Panc1 (cell line): ENCODE data around the gene DOCK4. TPM values are rescaled to one million over a fixed set of nuclear protein-coding genes. Genes with fewer than 3 reads are reported as not detected.

Experiments
- ATAC-seq: fragments of 200-7000 bp; cut with Tn5 transposase; 2 replicates; pipeline ENCODE4 v1.9.1; 2020; ENCODE audit warnings: mild to moderate bottlenecking, moderate library complexity
- BruUV-seq: library from RNA; stranded (reverse); fragments of 400-500 nt; replicated peaks from 2 replicates; lab custom pipeline; 2021; lab: Mats Ljungman, UMichigan
- CTCF ChIA-PET: fragments of 300-600 bp; sonication (Branson Sonifier 250); formaldehyde crosslinking; loops from one replicate; lab custom pipeline; 2022; ENCODE audit warnings: antibody characterized with exemption; lab: Charles Lee
- POLR2A ChIA-PET: fragments of 300-600 bp; sonication (Branson Sonifier 250); formaldehyde crosslinking; loops from one replicate; lab custom pipeline; 2022; ENCODE audit warnings: antibody characterized with exemption; lab: Charles Lee
- DNase-seq: peaks from one replicate; pipeline ENCODE4 v3.0.0-alpha.2; 2010; ENCODE audit warnings: low read depth, low spot score
- H3K27ac ChIP-seq: 2 replicates; pipeline ENCODE4 v1.5.1; 2011; ENCODE audit warnings: mild to moderate bottlenecking, low read length, inconsistent platforms
- H3K27me3 ChIP-seq: fragments of 200-500 bp; sonication (Bioruptor generic); 2 replicates; pipeline ENCODE4 v1.6.0; 2014; ENCODE audit warnings: low read length, inconsistent platforms; ENCODE audit not compliant: control insufficient read depth, insufficient read depth
- H3K36me3 ChIP-seq: fragments of 200-500 bp; sonication (Bioruptor generic); 2 replicates; pipeline ENCODE4 v1.5.1; 2014; ENCODE audit warnings: inconsistent platforms, mild to moderate bottlenecking, low read length, moderate library complexity; ENCODE audit not compliant: control insufficient read depth, insufficient read depth
- H3K4me1 ChIP-seq: 2 replicates; pipeline ENCODE4 v1.5.1; 2011; ENCODE audit warnings: inconsistent platforms, mild to moderate bottlenecking, low read length, moderate library complexity; ENCODE audit not compliant: control insufficient read depth, insufficient read depth
- H3K4me3 ChIP-seq, 2 experiments: 2 replicates each; pipeline ENCODE4 v1.5.1; 2011 to 2012; ENCODE audit warnings: low read depth in 2 of 2, low read length in 2 of 2, mild to moderate bottlenecking in 2 of 2, inconsistent platforms in 1 of 2, moderate library complexity in 1 of 2
- H3K9me3 ChIP-seq: fragments of 200-500 bp; sonication (Bioruptor generic); 2 replicates; pipeline ENCODE4 v1.5.1; 2014; ENCODE audit warnings: low read depth, mild to moderate bottlenecking, inconsistent platforms, low read length, moderate library complexity; ENCODE audit not compliant: control insufficient read depth, insufficient read depth
- CTCF ChIP-seq: fragments of 450-650 bp; IDR thresholded peaks from 2 replicates; pipeline ENCODE4 v1.5.1; 2017; ENCODE audit warnings: mild to moderate bottlenecking
- POLR2AphosphoS5 ChIP-seq: IDR thresholded peaks from 2 replicates; pipeline ENCODE4 v1.6.1; 2012; ENCODE audit warnings: mild to moderate bottlenecking, low read depth, low read length, moderate library complexity
- REST ChIP-seq, 2 experiments: IDR thresholded peaks; 2 replicates each; pipeline ENCODE4 v1.6.1; 2011 to 2012; ENCODE audit warnings: low read depth in 2 of 2, control low read depth in 1 of 2, low read length in 1 of 2, mild to moderate bottlenecking in 1 of 2, moderate library complexity in 1 of 2; ENCODE audit not compliant: insufficient read depth in 1 of 2
- SIN3A ChIP-seq: IDR thresholded peaks from 2 replicates; pipeline ENCODE4 v1.6.1; 2012; ENCODE audit warnings: low read depth, mild to moderate bottlenecking, low read length, moderate library complexity, borderline replicate concordance; ENCODE audit not compliant: insufficient read depth
- TCF7L2 ChIP-seq: IDR thresholded peaks from 2 replicates; pipeline ENCODE4 v1.6.1; 2011; ENCODE audit warnings: mild to moderate bottlenecking, low read depth, low read length, inconsistent platforms
- in situ Hi-C: cut with HindIII; loops from 2 replicates; pipeline ENCODE4 v1.10.0; 2016; ENCODE audit warnings: low sequenced_read_pairs, low pct_unique_long_range_greater_than_20kb
- intact Hi-C: fragments of 100-400 bp; cut with micrococcal nuclease; formaldehyde crosslinking; loops from one replicate; pipeline ENCODE4 v1.10.0; 2022; ENCODE audit not compliant: unreplicated experiment
- total RNA-seq: library from RNA; stranded (reverse); gene quantifications from one replicate; pipeline ENCODE4 v1.2.1, GENCODE V29; 2021; ENCODE audit not compliant: unreplicated experiment

DOCK4 gene
- total RNA-seq, 1 experiment from 2014 or later: 10.8 TPM

GRCh38 chr7:112036071-112036470 lies 170.1 kb downstream of the DOCK4 start:
- Histone ChIP-seq H3K4me1 (no peaks in the 10 kb centered on the region), H3K4me3 (no peak overlapping the region), H3K27ac (no peak overlapping the region), H3K36me3 (no peaks in the 10 kb centered on the region), H3K9me3 (no peaks in the 10 kb centered on the region), H3K27me3 (no peaks in the 10 kb centered on the region)
- ChIA-PET POLR2A (no interaction called here), CTCF (no interaction called here)
- BruUV-seq: no TSS peak
- TF ChIP-seq REST (IDR thresholded peaks at IDR 0.05; ENCODE audit: insufficient read depth in 1 of 2, low read depth in 2 of 2, low read length in 1 of 2) (no peak), CTCF (no peak), TCF7L2 (no peak), POLR2AphosphoS5 (no peak), SIN3A (no peak)
- DNase-seq (no peak), ATAC-seq (no peak)
- intact Hi-C loops: no loop called here
- in situ Hi-C loops: no loop called here

GRCh38 chr7:112031689-112032088 lies 174.5 kb downstream of the DOCK4 start:
- no peak for TF ChIP-seq SIN3A
- TF ChIP-seq POLR2AphosphoS5: no peak
- no peak for TF ChIP-seq REST (IDR thresholded peaks at IDR 0.05; ENCODE audit: insufficient read depth in 1 of 2, low read depth in 2 of 2, low read length in 1 of 2)
- no peak for TF ChIP-seq TCF7L2
- TF ChIP-seq CTCF: no peak
- H3K27me3 ChIP-seq: no peaks in the 10 kb centered on the region
- DNase-seq: no peak
- no peak overlapping the region for H3K27ac ChIP-seq
- ChIA-PET POLR2A (no interaction called here), CTCF (no interaction called here)
- no peak for ATAC-seq
- in situ Hi-C loops (no loop called here), intact Hi-C loops (no loop called here)
- BruUV-seq: no TSS peak
- H3K9me3 ChIP-seq: no peaks in the 10 kb centered on the region
- no peaks in the 10 kb centered on the region for H3K36me3 ChIP-seq
- H3K4me1 ChIP-seq: no peaks in the 10 kb centered on the region
- no peak overlapping the region for H3K4me3 ChIP-seq
